SJSA1 (cell line): ENCODE measurements around the gene FBXO3. TPM values are rescaled to one million over a fixed set of nuclear protein-coding genes. Genes with fewer than 3 reads are reported as not detected.

Experiments
- DNase-seq, 2 experiments: peaks; one replicate each; pipeline ENCODE4 v3.0.0-alpha.2; 2015 to 2020; ENCODE audit warnings: low spot score in 2 of 2, low read depth in 1 of 2
- H3K27ac ChIP-seq: fragments of 250-450 bp; sonication (Bioruptor Pico); 2 replicates; pipeline ENCODE4 v1.5.1; 2020; ENCODE audit warnings: mild to moderate bottlenecking, moderate library complexity
- H3K27me3 ChIP-seq: fragments of 250-450 bp; sonication (Bioruptor Pico); replicated peaks from 2 replicates; pipeline ENCODE4 v1.5.1; 2020; ENCODE audit warnings: mild to moderate bottlenecking, moderate library complexity
- H3K36me3 ChIP-seq: fragments of 250-450 bp; sonication (Bioruptor Pico); 2 replicates; pipeline ENCODE4 v1.5.1; 2020; ENCODE audit warnings: mild to moderate bottlenecking
- H3K4me1 ChIP-seq: fragments of 250-450 bp; sonication (Bioruptor Pico); replicated peaks from 2 replicates; pipeline ENCODE4 v1.6.1; 2021; ENCODE audit warnings: mild to moderate bottlenecking
- H3K4me3 ChIP-seq: fragments of 250-450 bp; sonication (Bioruptor Pico); 2 replicates; pipeline ENCODE4 v1.5.1; 2020; ENCODE audit warnings: mild to moderate bottlenecking
- H3K9me3 ChIP-seq: fragments of 250-450 bp; sonication (Bioruptor Pico); replicated peaks from 2 replicates; pipeline ENCODE4 v1.5.1; 2020; ENCODE audit warnings: mild to moderate bottlenecking
- total RNA-seq: library from RNA; depleted of rRNA; stranded (reverse); fragments of >200 nt; shearing (Covaris generic); gene quantifications from 2 replicates; pipeline ENCODE4 v1.2.3, GENCODE V29; 2014

FBXO3 gene
- total RNA-seq, 1 experiment from 2014 or later = 46.2 TPM

DNA sequence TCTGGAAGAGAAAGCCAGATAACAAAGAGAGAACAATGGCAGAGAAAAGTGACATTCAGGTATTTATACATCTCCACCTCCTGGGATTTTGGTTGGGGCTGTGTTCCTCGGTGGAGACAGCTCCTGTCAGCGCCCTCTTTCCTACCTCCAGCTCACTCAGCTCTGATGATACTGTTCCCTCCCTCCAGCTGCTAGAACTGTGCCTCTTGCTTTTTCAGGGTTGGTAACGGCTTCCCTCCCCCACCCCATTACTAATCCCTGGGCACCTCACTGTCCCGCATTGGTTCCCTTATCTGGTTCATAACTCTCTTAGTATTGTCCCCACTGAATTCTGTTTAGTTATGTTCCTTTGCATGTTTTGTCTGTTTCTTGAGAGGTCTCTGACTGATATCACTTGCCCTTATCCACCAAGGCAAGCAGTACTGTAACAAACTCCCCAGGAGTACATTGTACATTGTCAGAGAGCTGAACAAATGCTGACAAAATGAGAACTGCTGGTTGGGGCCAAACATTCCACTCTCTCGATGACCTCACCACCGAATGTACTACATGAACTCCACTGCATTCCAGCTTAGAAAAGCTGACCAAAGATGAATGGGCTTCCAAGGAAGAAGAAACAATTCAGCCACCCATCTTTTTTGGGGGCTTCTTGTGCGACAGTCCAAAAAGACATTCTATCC is 5.7 kb upstream of the FBXO3 start:
- Histone ChIP-seq H3K27ac (peak overlapping the region; percentile 24), H3K9me3 (no peaks in the 10 kb centered on the region), H3K36me3 (no peaks in the 10 kb centered on the region), H3K27me3 (no peaks in the 10 kb centered on the region), H3K4me3 (no peak overlapping the region), H3K4me1 (peaks cover 39% of the 10 kb centered on the region)
- DNase-seq = peak; percentile 52 to 62

DNA sequence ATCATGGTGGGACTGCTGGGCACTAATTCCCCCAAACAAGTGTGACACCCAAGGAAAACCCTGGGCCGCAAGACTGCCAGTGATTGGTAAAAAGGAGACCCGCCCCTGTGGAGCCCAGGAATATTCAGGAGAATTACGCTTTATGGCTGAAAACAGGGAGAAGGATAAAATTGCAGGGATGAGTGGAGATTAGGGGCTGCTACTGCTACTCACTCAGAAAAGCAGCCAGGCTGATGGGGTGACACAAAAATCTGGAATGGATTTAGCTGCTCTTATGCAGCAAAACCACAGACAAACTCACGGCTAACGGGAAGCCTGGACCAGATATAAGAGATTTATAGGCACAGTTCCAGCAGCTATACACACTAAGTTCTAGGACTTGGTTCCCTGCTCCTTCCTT is 4.4 kb upstream of the FBXO3 start:
- Histone ChIP-seq H3K9me3 (no peaks in the 10 kb centered on the region), H3K27me3 (no peaks in the 10 kb centered on the region), H3K4me3 (no peak overlapping the region), H3K4me1 (peaks cover 44% of the 10 kb centered on the region), H3K27ac (no peak overlapping the region), H3K36me3 (peaks cover 5% of the 10 kb centered on the region; the same call in 1 of the 2 replicates)
- peak in 1 of 2 experiments; percentile 19 for DNase-seq

GRCh38 chr11:33777906-33778305 is 3.6 kb upstream of the FBXO3 start:
- H3K36me3 ChIP-seq = peaks cover 5% of the 10 kb centered on the region; the same call in 1 of the 2 replicates
- no peak for DNase-seq
- H3K4me3 ChIP-seq = no peak overlapping the region
- H3K9me3 ChIP-seq = no peaks in the 10 kb centered on the region
- no peak overlapping the region for H3K27ac ChIP-seq
- no peaks in the 10 kb centered on the region for H3K27me3 ChIP-seq
- peaks cover 51% of the 10 kb centered on the region for H3K4me1 ChIP-seq

DNA sequence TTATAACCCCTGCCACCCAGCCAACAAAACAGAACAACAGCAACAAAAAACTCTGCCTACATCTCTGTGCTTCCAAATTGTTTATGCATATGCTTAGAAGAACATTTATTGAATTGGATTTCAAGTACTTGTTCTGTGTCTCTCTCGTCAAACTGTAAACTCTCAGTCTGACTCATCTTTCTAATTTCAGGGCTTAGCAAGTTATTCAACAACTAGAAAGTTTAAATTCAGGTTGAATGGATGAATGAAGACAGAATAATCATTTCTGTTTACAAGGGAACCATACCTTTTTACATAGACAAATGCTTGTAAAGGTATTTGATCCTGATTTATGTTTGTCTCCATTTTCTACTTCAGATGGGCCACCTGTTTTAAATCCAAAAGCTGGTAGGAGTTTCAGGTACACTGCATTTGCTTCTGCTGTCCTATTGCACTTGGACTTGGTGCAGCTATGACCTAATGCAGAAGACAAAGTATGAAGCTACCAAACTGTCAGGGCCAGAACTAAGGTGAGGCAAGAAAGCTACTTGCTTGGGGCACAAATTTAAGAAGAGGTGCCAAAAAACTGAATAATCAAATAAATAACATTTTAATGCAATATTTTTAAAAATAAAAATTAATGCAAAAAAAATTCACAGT is 1.6 kb upstream of the FBXO3 start:
- H3K36me3 ChIP-seq = peaks cover 5% of the 10 kb centered on the region; the same call in 1 of the 2 replicates
- H3K27ac ChIP-seq = no peak overlapping the region
- peak in 1 of 2 experiments; percentile 40 for DNase-seq
- H3K4me3 ChIP-seq = no peak overlapping the region
- no peaks in the 10 kb centered on the region for H3K9me3 ChIP-seq
- peaks cover 51% of the 10 kb centered on the region for H3K4me1 ChIP-seq
- H3K27me3 ChIP-seq = no peaks in the 10 kb centered on the region

GRCh38 chr11:33775467-33775807 is 1.1 kb upstream of the FBXO3 start:
- no peaks in the 10 kb centered on the region for H3K27me3 ChIP-seq
- H3K36me3 ChIP-seq = peaks cover 5% of the 10 kb centered on the region; the same call in 1 of the 2 replicates
- H3K4me3 ChIP-seq = no peak overlapping the region; the same call in 1 of the 2 replicates
- no peak for DNase-seq
- no peaks in the 10 kb centered on the region for H3K9me3 ChIP-seq
- H3K27ac ChIP-seq = no peak overlapping the region
- peaks cover 48% of the 10 kb centered on the region for H3K4me1 ChIP-seq

DNA sequence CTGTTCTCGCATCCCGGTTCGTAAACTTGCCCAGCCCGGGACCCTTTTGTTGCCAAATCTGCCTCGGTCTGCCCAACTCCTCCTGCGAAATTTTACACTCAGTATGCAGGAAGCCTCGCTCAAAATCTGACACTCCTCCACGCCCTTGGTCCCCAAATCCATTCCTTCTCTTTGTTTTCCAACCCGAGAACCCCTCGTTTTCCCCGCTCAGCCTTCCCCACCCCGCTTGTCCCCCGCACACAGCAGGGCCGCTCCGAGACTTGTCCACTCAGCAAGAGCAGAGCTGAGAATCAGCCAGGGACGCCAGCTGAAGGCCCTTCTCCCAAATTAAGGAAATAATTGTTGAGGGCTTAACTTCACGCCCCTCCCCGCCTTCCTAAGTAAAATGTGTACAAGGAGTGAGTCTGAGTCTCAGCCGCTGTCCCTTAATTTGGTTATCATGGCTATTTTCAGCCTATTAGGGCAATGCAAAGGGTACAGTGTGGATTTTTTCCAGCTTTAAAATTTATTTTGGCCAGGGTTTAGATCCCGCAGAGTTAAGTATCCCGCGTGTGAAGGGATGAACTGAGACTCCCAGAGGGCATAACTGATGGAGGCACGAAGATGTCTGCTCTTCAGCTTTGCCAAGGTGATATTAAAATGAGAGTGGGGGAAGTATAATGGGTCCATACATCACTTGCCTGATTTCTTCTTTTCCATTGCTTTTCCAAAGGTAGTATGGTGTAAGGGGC is 581 bp upstream of the FBXO3 start:
- Histone ChIP-seq H3K27me3 (no peaks in the 10 kb centered on the region), H3K27ac (peak overlapping the region; percentile 27; the same call in 1 of the 2 replicates)
- DNase-seq = no peak

GRCh38 chr11:33773404-33773986 is 825 bp downstream of the FBXO3 start:
- peak in 1 of 2 experiments; percentile 45 for DNase-seq
- Histone ChIP-seq H3K4me1 (peaks cover 31% of the 10 kb centered on the region), H3K4me3 (peak overlapping the region; percentile 79), H3K27ac (0 out of 2 replicates have a peak overlapping the region, but pooled peaks have one; percentile 1), H3K27me3 (no peaks in the 10 kb centered on the region), H3K36me3 (peaks cover 7% of the 10 kb centered on the region; the same call in 1 of the 2 replicates), H3K9me3 (no peaks in the 10 kb centered on the region)

More for the DNA sequence above, 581 bp upstream of the FBXO3 start:
- no peaks in the 10 kb centered on the region for H3K9me3 ChIP-seq
- peaks cover 43% of the 10 kb centered on the region for H3K4me1 ChIP-seq
- peaks cover 5% of the 10 kb centered on the region; the same call in 1 of the 2 replicates for H3K36me3 ChIP-seq
- peak overlapping the region; percentile 79 for H3K4me3 ChIP-seq

GRCh38 chr11:33772870-33773269 is 1.4 kb downstream of the FBXO3 start:
- Histone ChIP-seq H3K9me3 (no peaks in the 10 kb centered on the region), H3K27ac (no peak overlapping the region), H3K4me1 (peaks cover 25% of the 10 kb centered on the region), H3K27me3 (no peaks in the 10 kb centered on the region), H3K36me3 (peaks cover 13% of the 10 kb centered on the region), H3K4me3 (no peak overlapping the region; the same call in 1 of the 2 replicates)
- DNase-seq = no peak

- Histone ChIP-seq H3K36me3 (peaks cover 19% of the 10 kb centered on the region), H3K9me3 (no peaks in the 10 kb centered on the region), H3K27me3 (no peaks in the 10 kb centered on the region), H3K27ac (no peak overlapping the region), H3K4me1 (peaks cover 25% of the 10 kb centered on the region), H3K4me3 (no peak overlapping the region)
- DNase-seq = no peak
Measured at GRCh38 chr11:33772300-33772699, 2.0 kb downstream of the FBXO3 start.

DNA sequence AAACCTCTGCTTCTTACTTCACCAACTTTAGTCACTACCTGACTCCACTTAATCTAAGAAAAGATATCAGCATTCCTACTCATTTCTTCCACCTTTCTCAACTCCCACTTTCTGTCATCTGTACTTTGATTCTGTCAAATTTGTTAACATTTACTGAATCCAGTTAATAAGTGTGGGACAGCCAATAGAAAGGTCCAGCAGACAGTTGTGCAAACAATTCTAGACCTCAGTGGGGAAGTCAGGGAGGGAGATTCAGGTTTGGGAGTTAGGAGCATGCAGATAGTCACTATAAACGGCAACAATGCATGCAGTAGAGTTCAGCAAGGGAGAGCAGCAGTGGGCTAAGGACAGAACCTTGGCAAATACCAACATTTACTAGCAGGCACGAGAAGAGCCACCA is 4.1 kb downstream of the FBXO3 start:
- H3K4me1 ChIP-seq = peaks cover 15% of the 10 kb centered on the region
- H3K27ac ChIP-seq = no peak overlapping the region
- H3K9me3 ChIP-seq = no peaks in the 10 kb centered on the region
- DNase-seq = no peak
- H3K27me3 ChIP-seq = no peaks in the 10 kb centered on the region
- peaks cover 32% of the 10 kb centered on the region for H3K36me3 ChIP-seq
- H3K4me3 ChIP-seq = no peak overlapping the region

DNA sequence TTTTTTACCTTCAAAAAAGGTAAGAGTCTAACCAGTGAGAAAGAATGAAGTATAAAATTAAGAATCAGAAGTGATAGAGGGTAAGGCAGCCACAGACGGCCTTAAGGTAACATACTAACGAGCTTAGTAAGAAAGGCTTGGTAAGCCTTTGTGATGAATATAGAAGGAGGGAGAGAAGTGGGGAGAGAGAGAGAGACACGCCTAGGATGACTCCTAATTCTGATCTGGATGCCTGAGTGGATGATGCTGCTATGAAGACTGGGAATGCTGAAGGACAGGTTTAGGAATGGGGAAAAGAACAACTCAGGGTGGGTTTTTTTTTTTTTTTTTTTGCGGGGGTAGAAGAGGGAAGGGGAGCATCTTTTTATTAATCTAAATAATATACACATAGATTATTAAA is 4.8 kb downstream of the FBXO3 start:
- Histone ChIP-seq H3K4me1 (peaks cover 8% of the 10 kb centered on the region), H3K9me3 (no peaks in the 10 kb centered on the region), H3K4me3 (no peak overlapping the region), H3K36me3 (peaks cover 32% of the 10 kb centered on the region), H3K27ac (no peak overlapping the region), H3K27me3 (no peaks in the 10 kb centered on the region)
- DNase-seq = no peak

DNA sequence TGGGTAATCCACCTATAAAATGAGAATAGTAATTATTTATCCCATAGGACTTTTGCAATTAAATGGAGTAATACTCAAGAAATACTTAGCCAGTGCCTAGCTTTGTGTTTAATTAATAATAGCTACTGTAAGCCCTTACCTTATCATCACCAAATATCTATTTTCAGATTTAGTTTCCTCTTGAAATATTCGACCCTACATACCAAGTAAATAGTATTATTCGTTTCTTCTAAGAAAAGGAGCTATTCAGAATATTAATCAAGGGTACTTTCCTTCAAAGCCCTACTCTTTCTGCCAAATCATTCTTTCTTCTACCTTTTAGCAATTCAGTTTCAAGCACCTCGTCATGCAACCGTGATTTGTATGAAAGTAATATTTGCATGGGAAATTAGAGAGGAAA is 6.7 kb downstream of the FBXO3 start:
- Histone ChIP-seq H3K27me3 (no peaks in the 10 kb centered on the region), H3K4me1 (no peaks in the 10 kb centered on the region), H3K4me3 (no peak overlapping the region), H3K36me3 (peaks cover 34% of the 10 kb centered on the region), H3K9me3 (no peaks in the 10 kb centered on the region), H3K27ac (no peak overlapping the region)
- no peak for DNase-seq

DNA sequence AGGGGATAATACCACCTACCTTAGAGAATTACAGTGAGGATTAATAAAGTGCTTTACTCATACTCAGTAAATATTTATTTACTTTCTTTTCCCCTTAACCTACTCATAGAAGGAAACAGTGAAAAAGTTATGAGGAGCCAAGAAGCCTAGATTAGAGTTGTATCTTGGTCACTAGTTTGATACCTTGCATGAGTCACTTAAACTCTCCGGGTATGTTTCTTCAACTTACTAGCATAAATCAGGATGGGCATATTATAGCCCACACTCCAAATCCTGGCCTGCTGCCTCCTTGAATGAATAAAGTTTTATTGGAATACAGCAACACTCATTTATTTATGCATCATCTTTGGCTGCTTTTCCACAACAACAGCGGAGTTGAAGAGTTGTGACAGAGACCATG is 8.2 kb downstream of the FBXO3 start:
- peaks cover 40% of the 10 kb centered on the region for H3K36me3 ChIP-seq
- H3K27ac ChIP-seq = no peak overlapping the region
- DNase-seq = no peak
- H3K4me1 ChIP-seq = no peaks in the 10 kb centered on the region
- no peak overlapping the region for H3K4me3 ChIP-seq
- no peaks in the 10 kb centered on the region for H3K9me3 ChIP-seq
- H3K27me3 ChIP-seq = no peaks in the 10 kb centered on the region
